HG02642 (cell line): Measurements from ENCODE around the gene YEATS4.

Source experiments
- ATAC-seq: cut with Tn5 transposase; IDR thresholded peaks from one replicate; pipeline ENCODE4 v1.9.1; 2021; ENCODE audit warnings: mild to moderate bottlenecking; ENCODE audit not compliant: unreplicated experiment, poor library complexity

YEATS4 gene

GRCh38 chr12:69341328-69341727 lies 18.2 kb upstream of the YEATS4 start:
- no peak for ATAC-seq

GRCh38 chr12:69342421-69342820 lies 17.1 kb upstream of the YEATS4 start:
- no peak for ATAC-seq

GRCh38 chr12:69343357-69343756 lies 16.2 kb upstream of the YEATS4 start:
- ATAC-seq, result no peak

- ATAC-seq, result no peak
These were observed 15.5 kb upstream of the YEATS4 start for GRCh38 chr12:69343885-69344612.

- ATAC-seq, result no peak
These were observed 14.5 kb upstream of the YEATS4 start for GRCh38 chr12:69345077-69345476.

- no peak for ATAC-seq
These were observed 13.8 kb upstream of the YEATS4 start for GRCh38 chr12:69345742-69346141.

- ATAC-seq, result no peak
These were observed 11.2 kb upstream of the YEATS4 start, which contains the start of gene LYZ for GRCh38 chr12:69348162-69348938. TSS of gene LYZ (plus strand) at chr12:69348381. CDS start at chr12:69348409, 28 bp downstream.

GRCh38 chr12:69350002-69350626 lies 9.4 kb upstream of the YEATS4 start:
- ATAC-seq, result no peak

GRCh38 chr12:69350777-69351176 lies 8.8 kb upstream of the YEATS4 start:
- ATAC-seq, result no peak

- ATAC-seq, result no peak
These were observed 7.9 kb upstream of the YEATS4 start for GRCh38 chr12:69351462-69352236.

- ATAC-seq, result no peak
These were observed 6.6 kb upstream of the YEATS4 start for GRCh38 chr12:69352904-69353303.

- no peak for ATAC-seq
These were observed 5.4 kb upstream of the YEATS4 start for GRCh38 chr12:69354172-69354555.

- ATAC-seq, result no peak
These were observed 4.9 kb upstream of the YEATS4 start for GRCh38 chr12:69354556-69355187.

- no peak for ATAC-seq
These were observed 4.0 kb upstream of the YEATS4 start for GRCh38 chr12:69355363-69356028.

GRCh38 chr12:69360348-69360672 lies 767 bp downstream of the YEATS4 start:
- ATAC-seq, result no peak

GRCh38 chr12:69366796-69367195 lies 7.3 kb downstream of the YEATS4 start:
- ATAC-seq, result no peak

- ATAC-seq, result no peak
These were observed 8.6 kb downstream of the YEATS4 start for GRCh38 chr12:69368171-69368570.

- ATAC-seq, result no peak
These were observed 23.5 kb downstream of the YEATS4 start for GRCh38 chr12:69383074-69383473.

- no peak for ATAC-seq
These were observed 25.5 kb downstream of the YEATS4 start for GRCh38 chr12:69385038-69385437.

GRCh38 chr12:69386921-69387320 lies 27.4 kb downstream of the YEATS4 start:
- ATAC-seq, result no peak
